Tibial nerve (tissue), 4 donors: ENCODE results near the gene SENP3.
"Not testable (repeated sequence)": the region's sequence is repeated elsewhere in the genome, so short reads cannot be mapped to it uniquely, and the experiment has no call there.

Experiments
- EP300 ChIP-seq, 2 donors: sonication (generic); formaldehyde crosslinking; IDR thresholded peaks; one replicate each; pipeline ENCODE4 v1.6.1; 2017; ENCODE audit warnings: antibody characterized with exemption in 2 of 2, mild to moderate bottlenecking in 1 of 2
- POLR2A ChIP-seq, 2 donors: fragments of 450-650 bp; IDR thresholded peaks; one replicate each; pipeline ENCODE4 v1.6.1; 2017; ENCODE audit warnings: antibody characterized with exemption in 2 of 2, mild to moderate bottlenecking in 2 of 2, moderate library complexity in 2 of 2
- TF ChIP-seq, protein P1 (sequence below), 5 experiments: fragments of 200-600 bp in 3 of 5; fragments of 450-650 bp in 2 of 5; sonication (generic) in 3 of 5; IDR thresholded peaks; one replicate each; pipeline ENCODE4 v1.5.1; 2016 to 2019; ENCODE audit warnings: antibody characterized with exemption in 5 of 5, mild to moderate bottlenecking in 3 of 5, moderate library complexity in 2 of 5

- TF ChIP-seq, protein P1, sequence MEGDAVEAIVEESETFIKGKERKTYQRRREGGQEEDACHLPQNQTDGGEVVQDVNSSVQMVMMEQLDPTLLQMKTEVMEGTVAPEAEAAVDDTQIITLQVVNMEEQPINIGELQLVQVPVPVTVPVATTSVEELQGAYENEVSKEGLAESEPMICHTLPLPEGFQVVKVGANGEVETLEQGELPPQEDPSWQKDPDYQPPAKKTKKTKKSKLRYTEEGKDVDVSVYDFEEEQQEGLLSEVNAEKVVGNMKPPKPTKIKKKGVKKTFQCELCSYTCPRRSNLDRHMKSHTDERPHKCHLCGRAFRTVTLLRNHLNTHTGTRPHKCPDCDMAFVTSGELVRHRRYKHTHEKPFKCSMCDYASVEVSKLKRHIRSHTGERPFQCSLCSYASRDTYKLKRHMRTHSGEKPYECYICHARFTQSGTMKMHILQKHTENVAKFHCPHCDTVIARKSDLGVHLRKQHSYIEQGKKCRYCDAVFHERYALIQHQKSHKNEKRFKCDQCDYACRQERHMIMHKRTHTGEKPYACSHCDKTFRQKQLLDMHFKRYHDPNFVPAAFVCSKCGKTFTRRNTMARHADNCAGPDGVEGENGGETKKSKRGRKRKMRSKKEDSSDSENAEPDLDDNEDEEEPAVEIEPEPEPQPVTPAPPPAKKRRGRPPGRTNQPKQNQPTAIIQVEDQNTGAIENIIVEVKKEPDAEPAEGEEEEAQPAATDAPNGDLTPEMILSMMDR (IDR thresholded peaks at IDR 0.05): not testable (repeated sequence)
- TF ChIP-seq EP300, POLR2A (IDR thresholded peaks at IDR 0.05): not testable (repeated sequence)
Measured at GRCh38 chr17:7597561-7597960, 35.8 kb downstream of the SENP3 start.
